GM12878 (cell line): ENCODE data around the gene TAGLN. TPM values are rescaled to one million over a fixed set of nuclear protein-coding genes. Genes with fewer than 3 reads are reported as not detected.

Source experiments
- BHLHE40 ChIP-seq, 2 experiments: fragments of 450-650 bp in 1 of 2; IDR thresholded peaks; 2 replicates each; pipeline ENCODE4 v1.6.1; 2011 to 2017; ENCODE audit warnings: low read depth in 2 of 2, borderline replicate concordance in 1 of 2, improper control_type of control experiment in 1 of 2, low read length in 1 of 2, mild to moderate bottlenecking in 1 of 2
- CHD2 ChIP-seq: IDR thresholded peaks from 2 replicates; pipeline ENCODE4 v1.6.1; 2011; ENCODE audit warnings: low read depth, low read length, improper control_type of control experiment, borderline replicate concordance
- CREM ChIP-seq: IDR thresholded peaks from 2 replicates; pipeline ENCODE4 v1.6.1; 2014; ENCODE audit warnings: antibody characterized with exemption, low read depth
- DPF2 ChIP-seq: fragments of 450-650 bp; IDR thresholded peaks from 2 replicates; pipeline ENCODE4 v1.6.1; 2017; ENCODE audit warnings: mild to moderate bottlenecking
- EP300 ChIP-seq, 2 experiments: fragments of 150-350 bp in 1 of 2; IDR thresholded peaks; 2 replicates each; pipeline ENCODE4 v1.6.1; 2011 to 2012; ENCODE audit warnings: low read depth in 2 of 2, low read length in 2 of 2, borderline replicate concordance in 1 of 2, improper control_type of control experiment in 1 of 2, inconsistent platforms in 1 of 2; ENCODE audit not compliant: control insufficient read depth in 1 of 2
- ETV6 ChIP-seq, 2 experiments: fragments of 450-650 bp in 1 of 2; IDR thresholded peaks in 1 of 2; conservative IDR thresholded peaks in 1 of 2; 2 replicates each; pipeline ENCODE4 v1.6.1; 2014; ENCODE audit warnings: antibody characterized with exemption in 1 of 2, borderline replicate concordance in 1 of 2, low read depth in 1 of 2, mild to moderate bottlenecking in 1 of 2, moderate library complexity in 1 of 2
- EZH2 ChIP-seq: IDR thresholded peaks from 2 replicates; pipeline ENCODE4 v1.6.1; 2012; ENCODE audit warnings: low read depth, mild to moderate bottlenecking, control low read depth, inconsistent platforms, low read length, borderline replicate concordance; ENCODE audit not compliant: control insufficient read depth
- FOS ChIP-seq: IDR thresholded peaks from 3 replicates; pipeline ENCODE4 v1.6.1; 2011; ENCODE audit warnings: borderline replicate concordance; ENCODE audit not compliant: insufficient read length; ENCODE audit errors: extremely low read depth
- IRF4 ChIP-seq: IDR thresholded peaks from 2 replicates; pipeline ENCODE4 v1.6.1; 2011; ENCODE audit warnings: low read depth, low read length
- JUND ChIP-seq: IDR thresholded peaks from 2 replicates; pipeline ENCODE4 v1.6.1; 2012; ENCODE audit warnings: low read depth, mild to moderate bottlenecking, low read length, improper control_type of control experiment, moderate library complexity
- KDM1A ChIP-seq: fragments of 200-600 bp; sonication (generic); IDR thresholded peaks from 2 replicates; pipeline ENCODE4 v1.6.1; 2016; ENCODE audit warnings: borderline replicate concordance
- NRF1 ChIP-seq: conservative IDR thresholded peaks from 2 replicates; pipeline ENCODE4 v1.6.1; 2011; ENCODE audit warnings: mild to moderate bottlenecking, low read depth, low read length, improper control_type of control experiment
- PAX5 ChIP-seq: IDR thresholded peaks from 2 replicates; pipeline ENCODE4 v1.6.1; 2011; ENCODE audit warnings: low read depth, low read length, borderline replicate concordance
- RUNX3 ChIP-seq: IDR thresholded peaks from 2 replicates; pipeline ENCODE4 v1.6.1; 2012; ENCODE audit warnings: low read length, inconsistent platforms
- SRF ChIP-seq, 2 experiments: IDR thresholded peaks; 2 replicates each; pipeline ENCODE4 v1.6.1; 2011; ENCODE audit warnings: low read depth in 2 of 2, low read length in 2 of 2, mild to moderate bottlenecking in 1 of 2, moderate library complexity in 1 of 2
- TBL1XR1 ChIP-seq: IDR thresholded peaks from 2 replicates; pipeline ENCODE4 v1.6.1; 2012; ENCODE audit warnings: low read depth, low read length, improper control_type of control experiment
- TCF12 ChIP-seq: IDR thresholded peaks from 2 replicates; pipeline ENCODE4 v1.6.1; 2011; ENCODE audit warnings: low read depth, mild to moderate bottlenecking, low read length
- ZNF384 ChIP-seq: IDR thresholded peaks from 2 replicates; pipeline ENCODE4 v1.6.1; 2012; ENCODE audit warnings: low read depth, mild to moderate bottlenecking, low read length, improper control_type of control experiment, borderline replicate concordance
- polyA plus RNA-seq, 11 experiments: library from polyadenylated mRNA; depleted of rRNA in 4 of 11; unstranded in 6 of 11; stranded (reverse) in 5 of 11; fragments of >200 nt; fragmentation: Nextera tagmentation in 4 of 11; fragmentation: Illumina TruSeq in 1 of 11; extraction: Ambion mirVana in 4 of 11; extraction: Trizol in 1 of 11; gene quantifications; 1 replicate in 1 of 11; 2 replicates in 10 of 11; pipeline versions ENCODE4 v1.2.1 to v1.2.3, GENCODE V29; 2011 to 2016; ENCODE audit warnings: inconsistent platforms in 2 of 11, missing spikeins in 2 of 11, low read depth in 1 of 11
- total RNA-seq, 4 experiments: library from RNA; depleted of rRNA in 3 of 4; stranded (reverse); fragments of >200 nt in 3 of 4; fragmentation: Illumina TruSeq in 1 of 4; extraction: Trizol in 1 of 4; gene quantifications; 2 replicates each; pipeline versions ENCODE4 v1.2.1 to v1.2.3, GENCODE V29; 2013 to 2021
- TF ChIP-seq, protein P1 (sequence below): IDR thresholded peaks from 2 replicates; pipeline ENCODE4 v1.6.1; 2011; ENCODE audit warnings: borderline replicate concordance, low read depth, mild to moderate bottlenecking, moderate library complexity, mixed read lengths, low read length; ENCODE audit not compliant: insufficient read depth; ENCODE audit errors: extremely low read length
- TF ChIP-seq, protein P2 (sequence below): fragments of 450-650 bp; conservative IDR thresholded peaks from 2 replicates; pipeline ENCODE4 v1.6.1; 2017; ENCODE audit warnings: mild to moderate bottlenecking, moderate library complexity
- TF ChIP-seq, protein P3 (sequence below): IDR thresholded peaks from 2 replicates; pipeline ENCODE4 v1.6.1; 2012; ENCODE audit warnings: low read depth, low read length, improper control_type of control experiment
- TF ChIP-seq, protein P4 (sequence below): fragments of 450-650 bp; IDR thresholded peaks from 2 replicates; pipeline ENCODE4 v1.6.1; 2017; ENCODE audit warnings: borderline replicate concordance
- TF ChIP-seq, protein P5 (sequence below): IDR thresholded peaks from 2 replicates; pipeline ENCODE4 v1.6.1; 2012; ENCODE audit warnings: low read depth, low read length, improper control_type of control experiment

Gene TAGLN
- total and polyA plus RNA-seq, 10 of the 15 experiments (the other 5 are each of a cell fraction or from before 2014, with no cell fraction given) = 0.26 to 4.6 (median 1.7) TPM

DNA sequence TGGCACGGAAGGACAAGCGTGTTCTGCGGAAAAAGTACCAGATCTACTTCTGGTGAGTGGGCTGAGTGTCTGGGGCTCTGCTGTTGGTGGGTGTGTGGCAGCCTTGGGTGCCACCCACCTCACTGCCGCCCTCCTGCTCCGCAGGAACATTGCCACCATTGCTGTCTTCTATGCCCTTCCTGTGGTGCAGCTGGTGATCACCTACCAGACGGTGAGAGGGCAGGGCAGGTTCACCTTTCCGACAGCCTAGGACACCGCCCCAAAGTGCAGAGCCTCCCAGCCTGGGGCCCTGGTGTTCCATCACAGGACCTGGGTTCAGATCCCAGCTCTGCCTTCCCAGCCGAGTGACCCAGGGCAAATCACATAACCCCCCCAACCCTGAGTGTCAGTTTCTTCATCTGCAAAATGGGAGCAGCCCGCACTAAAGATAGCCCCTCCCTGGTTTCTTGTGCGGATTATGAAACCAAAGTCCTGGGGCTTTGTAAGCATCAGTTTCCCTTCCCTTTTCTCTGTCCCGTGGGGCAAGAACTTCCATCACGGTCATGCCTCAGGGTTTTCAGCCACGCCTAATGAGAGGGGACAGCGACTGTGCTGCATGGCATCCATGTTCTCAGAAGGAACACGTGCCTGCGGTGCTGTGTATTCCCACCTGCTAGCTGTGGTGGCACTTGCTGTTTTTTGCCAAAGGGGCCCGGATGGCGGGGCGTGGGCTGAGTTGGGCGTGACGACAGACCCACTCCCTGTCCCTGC, 9.8 kb upstream of the TAGLN start (continued):
- TF ChIP-seq ZNF384 (no peak), DPF2 (peak; percentile 77), TCF12 (0 out of 2 replicates have a peak, but pooled peaks have one; percentile 34), FOS (no peak), KDM1A (no peak), BHLHE40 (IDR thresholded peaks at IDR 0.05; ENCODE audit: borderline replicate concordance in 1 of 2, low read depth in 2 of 2, low read length in 1 of 2) (peak; percentile 95 to 96), IRF4 (peak; percentile 14; the same call in 1 of the 2 replicates), RUNX3 (0 out of 2 replicates have a peak, but pooled peaks have one; percentile 37), CREM (0 out of 2 replicates have a peak, but pooled peaks have one; percentile 21), EZH2 (no peak), NRF1 (no peak), TBL1XR1 (0 out of 2 replicates have a peak, but pooled peaks have one; percentile 34), ETV6 (conservative IDR thresholded peaks at IDR 0.05 in 1 of 2, IDR thresholded peaks at IDR 0.05 in 1 of 2; ENCODE audit: borderline replicate concordance in 1 of 2, low read depth in 1 of 2) (peak in 1 of 2 experiments; percentile 24; a peak in 1 of 4 replicates), EP300 (IDR thresholded peaks at IDR 0.05; ENCODE audit: borderline replicate concordance in 1 of 2, control insufficient read depth in 1 of 2, low read depth in 2 of 2, low read length in 2 of 2) (peak; percentile 69 to 74; a peak in 1 of 4 replicates), JUND (no peak), SRF (IDR thresholded peaks at IDR 0.05; ENCODE audit: low read depth in 2 of 2, low read length in 2 of 2) (no peak), CHD2 (0 out of 2 replicates have a peak, but pooled peaks have one; percentile 31), PAX5 (peak; percentile 89)
- TF ChIP-seq, protein P1, sequence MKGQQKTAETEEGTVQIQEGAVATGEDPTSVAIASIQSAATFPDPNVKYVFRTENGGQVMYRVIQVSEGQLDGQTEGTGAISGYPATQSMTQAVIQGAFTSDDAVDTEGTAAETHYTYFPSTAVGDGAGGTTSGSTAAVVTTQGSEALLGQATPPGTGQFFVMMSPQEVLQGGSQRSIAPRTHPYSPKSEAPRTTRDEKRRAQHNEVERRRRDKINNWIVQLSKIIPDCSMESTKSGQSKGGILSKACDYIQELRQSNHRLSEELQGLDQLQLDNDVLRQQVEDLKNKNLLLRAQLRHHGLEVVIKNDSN = peak; percentile 39
- TF ChIP-seq, protein P2, sequence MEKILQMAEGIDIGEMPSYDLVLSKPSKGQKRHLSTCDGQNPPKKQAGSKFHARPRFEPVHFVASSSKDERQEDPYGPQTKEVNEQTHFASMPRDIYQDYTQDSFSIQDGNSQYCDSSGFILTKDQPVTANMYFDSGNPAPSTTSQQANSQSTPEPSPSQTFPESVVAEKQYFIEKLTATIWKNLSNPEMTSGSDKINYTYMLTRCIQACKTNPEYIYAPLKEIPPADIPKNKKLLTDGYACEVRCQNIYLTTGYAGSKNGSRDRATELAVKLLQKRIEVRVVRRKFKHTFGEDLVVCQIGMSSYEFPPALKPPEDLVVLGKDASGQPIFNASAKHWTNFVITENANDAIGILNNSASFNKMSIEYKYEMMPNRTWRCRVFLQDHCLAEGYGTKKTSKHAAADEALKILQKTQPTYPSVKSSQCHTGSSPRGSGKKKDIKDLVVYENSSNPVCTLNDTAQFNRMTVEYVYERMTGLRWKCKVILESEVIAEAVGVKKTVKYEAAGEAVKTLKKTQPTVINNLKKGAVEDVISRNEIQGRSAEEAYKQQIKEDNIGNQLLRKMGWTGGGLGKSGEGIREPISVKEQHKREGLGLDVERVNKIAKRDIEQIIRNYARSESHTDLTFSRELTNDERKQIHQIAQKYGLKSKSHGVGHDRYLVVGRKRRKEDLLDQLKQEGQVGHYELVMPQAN = 0 out of 2 replicates have a peak, but pooled peaks have one; percentile 54
- TF ChIP-seq, protein P3, sequence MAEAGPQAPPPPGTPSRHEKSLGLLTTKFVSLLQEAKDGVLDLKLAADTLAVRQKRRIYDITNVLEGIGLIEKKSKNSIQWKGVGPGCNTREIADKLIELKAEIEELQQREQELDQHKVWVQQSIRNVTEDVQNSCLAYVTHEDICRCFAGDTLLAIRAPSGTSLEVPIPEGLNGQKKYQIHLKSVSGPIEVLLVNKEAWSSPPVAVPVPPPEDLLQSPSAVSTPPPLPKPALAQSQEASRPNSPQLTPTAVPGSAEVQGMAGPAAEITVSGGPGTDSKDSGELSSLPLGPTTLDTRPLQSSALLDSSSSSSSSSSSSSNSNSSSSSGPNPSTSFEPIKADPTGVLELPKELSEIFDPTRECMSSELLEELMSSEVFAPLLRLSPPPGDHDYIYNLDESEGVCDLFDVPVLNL = no peak
- TF ChIP-seq, protein P4, sequence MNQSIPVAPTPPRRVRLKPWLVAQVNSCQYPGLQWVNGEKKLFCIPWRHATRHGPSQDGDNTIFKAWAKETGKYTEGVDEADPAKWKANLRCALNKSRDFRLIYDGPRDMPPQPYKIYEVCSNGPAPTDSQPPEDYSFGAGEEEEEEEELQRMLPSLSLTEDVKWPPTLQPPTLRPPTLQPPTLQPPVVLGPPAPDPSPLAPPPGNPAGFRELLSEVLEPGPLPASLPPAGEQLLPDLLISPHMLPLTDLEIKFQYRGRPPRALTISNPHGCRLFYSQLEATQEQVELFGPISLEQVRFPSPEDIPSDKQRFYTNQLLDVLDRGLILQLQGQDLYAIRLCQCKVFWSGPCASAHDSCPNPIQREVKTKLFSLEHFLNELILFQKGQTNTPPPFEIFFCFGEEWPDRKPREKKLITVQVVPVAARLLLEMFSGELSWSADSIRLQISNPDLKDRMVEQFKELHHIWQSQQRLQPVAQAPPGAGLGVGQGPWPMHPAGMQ = no peak
- TF ChIP-seq, protein P5, sequence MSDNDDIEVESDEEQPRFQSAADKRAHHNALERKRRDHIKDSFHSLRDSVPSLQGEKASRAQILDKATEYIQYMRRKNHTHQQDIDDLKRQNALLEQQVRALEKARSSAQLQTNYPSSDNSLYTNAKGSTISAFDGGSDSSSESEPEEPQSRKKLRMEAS = peak; percentile 56; the same call in 1 of the 2 replicates
